Thyroid gland (tissue), 4 donors: Measurements from ENCODE around the gene PPP2R3A. TPM values are rescaled to one million over a fixed set of nuclear protein-coding genes. Genes with fewer than 3 reads are reported as not detected.

Experiments used
- DNase-seq, 2 donors: peaks; one replicate each; pipeline ENCODE4 v3.0.0-alpha.2; 2019
- H3K27ac ChIP-seq, 3 donors: fragments of 200-600 bp; sonication (generic); 1 replicate in 2 of 3; 2 replicates in 1 of 3; pipeline ENCODE4 v1.5.1; 2016 to 2019; ENCODE audit warnings: mild to moderate bottlenecking in 1 of 3, moderate library complexity in 1 of 3
- H3K27me3 ChIP-seq: fragments of 200-600 bp; sonication (generic); one replicate; pipeline ENCODE4 v1.5.1; 2019
- H3K36me3 ChIP-seq, 2 donors: fragments of 200-600 bp; sonication (generic); one replicate each; pipeline ENCODE4 v1.5.1; 2016 to 2019
- H3K4me1 ChIP-seq, 2 donors: fragments of 200-600 bp; sonication (generic); one replicate each; pipeline ENCODE4 v1.5.1; 2017 to 2019
- H3K4me3 ChIP-seq, 3 donors: fragments of 200-600 bp; sonication (generic); replicated peaks in 1 of 3; 1 replicate in 2 of 3; 2 replicates in 1 of 3; pipeline ENCODE4 v1.5.1; 2016; ENCODE audit warnings: mild to moderate bottlenecking in 1 of 3
- H3K9me3 ChIP-seq: fragments of 200-600 bp; sonication (generic); one replicate; pipeline ENCODE4 v1.5.1; 2017
- POLR2A ChIP-seq, 2 donors: fragments of 450-650 bp; IDR thresholded peaks; one replicate each; pipeline ENCODE4 v1.6.1; 2017; ENCODE audit warnings: antibody characterized with exemption in 2 of 2, mild to moderate bottlenecking in 2 of 2, moderate library complexity in 1 of 2
- WGBS, 2 donors: methylation state at CpG; one replicate each; pipeline ENCODE4 v1.1.5; 2017; 5-methylcytosine and 5-hydroxymethylcytosine counted together
- intact Hi-C: fragments of 100-400 bp; cut with DNase I; formaldehyde crosslinking; loops from one replicate; pipeline ENCODE4 v1.15.1; 2023
- total RNA-seq, 4 donors: library from RNA; depleted of rRNA; stranded (reverse); fragments of >200 nt; gene quantifications; one replicate each; pipeline ENCODE4 v1.2.3, GENCODE V29; 2016
- TF ChIP-seq, protein P1 (sequence below), 6 experiments: fragments of 200-600 bp in 3 of 6; fragments of 450-650 bp in 3 of 6; sonication (generic) in 3 of 6; IDR thresholded peaks; one replicate each; pipeline ENCODE4 v1.5.1; 2016 to 2019; ENCODE audit warnings: antibody characterized with exemption in 6 of 6, mild to moderate bottlenecking in 2 of 6, inconsistent platforms in 1 of 6, moderate library complexity in 1 of 6

Gene PPP2R3A
- total RNA-seq, 4 donors from 2014 or later = 8.5 to 15.3 (median 9.8) TPM

DNA sequence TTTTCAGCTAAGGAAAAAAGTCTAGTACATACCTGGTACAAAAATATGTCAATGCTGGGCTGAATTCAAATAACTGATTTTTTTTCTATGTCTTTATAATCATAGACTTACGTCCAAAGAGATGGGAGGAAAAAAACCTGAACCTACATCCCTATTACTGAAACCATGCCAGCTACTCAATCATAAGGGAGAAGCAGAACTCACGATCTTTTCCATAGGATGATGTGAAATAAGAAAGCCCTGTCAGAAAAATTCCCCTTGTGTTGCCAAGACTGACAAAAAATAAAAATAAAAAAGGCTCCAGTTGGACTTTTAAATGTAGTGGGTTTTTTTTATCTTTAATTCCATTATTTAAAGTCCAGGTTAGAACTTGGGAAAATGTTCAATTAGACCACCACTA is 227.3 kb downstream of the PPP2R3A start:
- no peaks in the 10 kb centered on the region for H3K9me3 ChIP-seq
- H3K4me3 ChIP-seq = peak overlapping the region in 2 of 3 donors; percentile 78 to 81
- H3K36me3 ChIP-seq = no peaks in the 10 kb centered on the region
- TF ChIP-seq, protein P1, sequence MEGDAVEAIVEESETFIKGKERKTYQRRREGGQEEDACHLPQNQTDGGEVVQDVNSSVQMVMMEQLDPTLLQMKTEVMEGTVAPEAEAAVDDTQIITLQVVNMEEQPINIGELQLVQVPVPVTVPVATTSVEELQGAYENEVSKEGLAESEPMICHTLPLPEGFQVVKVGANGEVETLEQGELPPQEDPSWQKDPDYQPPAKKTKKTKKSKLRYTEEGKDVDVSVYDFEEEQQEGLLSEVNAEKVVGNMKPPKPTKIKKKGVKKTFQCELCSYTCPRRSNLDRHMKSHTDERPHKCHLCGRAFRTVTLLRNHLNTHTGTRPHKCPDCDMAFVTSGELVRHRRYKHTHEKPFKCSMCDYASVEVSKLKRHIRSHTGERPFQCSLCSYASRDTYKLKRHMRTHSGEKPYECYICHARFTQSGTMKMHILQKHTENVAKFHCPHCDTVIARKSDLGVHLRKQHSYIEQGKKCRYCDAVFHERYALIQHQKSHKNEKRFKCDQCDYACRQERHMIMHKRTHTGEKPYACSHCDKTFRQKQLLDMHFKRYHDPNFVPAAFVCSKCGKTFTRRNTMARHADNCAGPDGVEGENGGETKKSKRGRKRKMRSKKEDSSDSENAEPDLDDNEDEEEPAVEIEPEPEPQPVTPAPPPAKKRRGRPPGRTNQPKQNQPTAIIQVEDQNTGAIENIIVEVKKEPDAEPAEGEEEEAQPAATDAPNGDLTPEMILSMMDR (IDR thresholded peaks at IDR 0.05) = no peak
- TF ChIP-seq POLR2A (IDR thresholded peaks at IDR 0.05) = no peak
- no peaks in the 10 kb centered on the region for H3K27me3 ChIP-seq
- intact Hi-C loops = loop anchor here (10.0 kb wide), 2 partner anchors 108 to 562 kb away; partner anchors contain the start of gene STAG1
- DNase-seq = no peak
- peak overlapping the region; percentile 14 to 99 (median 46) for H3K27ac ChIP-seq
- 7 to 9% methylated on average over 2 of the region's 2 CpGs for WGBS, 2 donors
- H3K4me1 ChIP-seq = peaks cover 36 to 47% of the 10 kb centered on the region in 2 donors

DNA sequence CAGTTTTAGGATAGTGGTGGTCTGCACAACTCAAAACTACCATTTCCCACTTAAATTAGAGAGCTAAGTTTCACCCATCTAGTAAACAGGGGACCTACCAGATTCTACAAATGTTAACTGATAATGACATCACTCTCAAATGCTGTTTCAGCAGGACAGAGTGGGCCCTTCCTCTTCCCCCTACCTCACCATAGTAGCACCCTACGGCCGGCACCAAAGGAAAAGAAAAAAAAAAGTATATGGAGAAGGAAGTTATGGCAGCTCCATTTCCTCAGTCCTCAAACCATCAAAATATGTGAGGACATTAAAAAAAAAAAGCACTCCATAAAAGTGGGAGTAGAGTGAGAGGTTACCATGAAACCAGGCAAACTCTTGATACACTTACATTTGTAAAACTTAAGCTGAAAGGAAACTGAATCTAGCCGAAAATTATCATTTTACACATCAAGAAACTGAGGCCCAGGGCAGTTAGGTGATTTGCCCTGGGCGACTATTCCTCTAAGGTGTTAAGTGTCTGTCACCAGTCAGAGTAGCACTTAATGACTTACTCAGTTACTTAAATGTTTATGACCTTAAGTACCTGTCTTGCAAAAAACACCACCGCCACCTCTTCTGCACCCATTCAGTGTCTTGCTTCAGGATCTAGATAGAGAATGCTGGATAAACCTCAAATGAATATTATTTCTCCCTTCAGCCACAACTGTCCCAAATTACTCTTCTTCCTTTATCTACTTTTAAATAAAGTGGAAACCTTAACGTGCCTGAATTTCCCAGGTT is 227.9 kb downstream of the PPP2R3A start:
- DNase-seq = no peak
- Histone ChIP-seq H3K4me1 (peaks cover 33 to 44% of the 10 kb centered on the region in 2 donors), H3K36me3 (no peaks in the 10 kb centered on the region), H3K27me3 (no peaks in the 10 kb centered on the region), H3K4me3 (peak overlapping the region in 2 of 3 donors; percentile 78 to 81), H3K9me3 (no peaks in the 10 kb centered on the region), H3K27ac (peak overlapping the region; percentile 14 to 99 (median 46))
- intact Hi-C loops = loop anchor here (10.0 kb wide), 2 partner anchors 109 to 561 kb away; partner anchors contain the start of gene STAG1
- WGBS, 2 donors = 3 to 4% methylated on average over 6 of the region's 6 CpGs
- TF ChIP-seq, protein P1 (IDR thresholded peaks at IDR 0.05) = no peak
- TF ChIP-seq POLR2A (IDR thresholded peaks at IDR 0.05) = peak in 1 of 2 donors; percentile 5

DNA sequence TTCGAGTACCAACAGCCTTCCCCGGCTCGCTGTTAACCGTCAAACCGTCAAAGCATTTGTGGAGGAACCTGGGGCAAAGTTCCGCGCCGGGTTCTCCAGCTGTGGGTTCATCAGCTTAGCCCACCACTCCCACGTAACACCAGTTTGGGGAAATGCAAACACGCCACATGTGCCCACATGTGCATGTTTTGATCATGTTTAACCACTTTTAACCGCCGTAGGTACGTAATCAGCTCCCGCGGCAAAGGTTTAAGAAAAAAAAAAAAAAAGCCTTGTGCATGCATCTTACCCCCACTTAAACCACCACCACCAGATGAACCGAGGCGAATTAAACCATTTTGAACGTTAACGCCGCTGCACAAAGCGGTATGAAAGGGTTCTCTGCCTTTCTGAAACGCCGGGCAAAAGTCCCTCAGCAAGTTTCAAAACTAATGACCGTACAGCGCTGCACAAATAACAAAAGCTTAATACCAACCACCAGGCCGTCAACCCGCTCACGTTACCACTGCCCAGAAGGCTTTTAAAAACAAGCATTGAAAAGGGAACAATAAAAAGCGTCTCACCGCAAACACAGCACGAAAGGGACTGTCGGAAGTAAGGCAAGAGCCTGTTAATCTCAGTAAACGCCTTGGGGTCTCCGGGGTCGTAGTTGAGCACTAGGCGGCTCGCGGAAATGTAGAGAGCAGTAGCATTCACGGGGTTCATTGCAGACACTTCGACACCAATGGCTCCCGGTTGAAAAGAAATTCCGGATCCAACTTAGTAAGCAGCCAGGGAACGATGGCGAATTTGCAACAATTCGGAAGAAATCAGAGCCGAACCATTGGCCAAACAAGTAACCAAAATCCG is 229.1 kb downstream of the PPP2R3A start:
- Histone ChIP-seq H3K27ac (peak overlapping the region; percentile 99 to 100 (median 100)), H3K27me3 (no peaks in the 10 kb centered on the region), H3K9me3 (no peaks in the 10 kb centered on the region), H3K36me3 (no peaks in the 10 kb centered on the region), H3K4me1 (peaks cover 31 to 37% of the 10 kb centered on the region in 2 donors), H3K4me3 (peak overlapping the region; percentile 72 to 81 (median 78))
- intact Hi-C loops = loop anchor here (5.0 to 10.0 kb wide), 3 partner anchors 53 to 560 kb away; partner anchors contain the start of gene STAG1
- DNase-seq = peak; percentile 25 to 37
- TF ChIP-seq POLR2A (IDR thresholded peaks at IDR 0.05) = peak in 1 of 2 donors; percentile 39
- TF ChIP-seq, protein P1 (IDR thresholded peaks at IDR 0.05) = no peak
- 0 to 1% methylated on average over 47 of the region's 47 CpGs for WGBS, 2 donors

DNA sequence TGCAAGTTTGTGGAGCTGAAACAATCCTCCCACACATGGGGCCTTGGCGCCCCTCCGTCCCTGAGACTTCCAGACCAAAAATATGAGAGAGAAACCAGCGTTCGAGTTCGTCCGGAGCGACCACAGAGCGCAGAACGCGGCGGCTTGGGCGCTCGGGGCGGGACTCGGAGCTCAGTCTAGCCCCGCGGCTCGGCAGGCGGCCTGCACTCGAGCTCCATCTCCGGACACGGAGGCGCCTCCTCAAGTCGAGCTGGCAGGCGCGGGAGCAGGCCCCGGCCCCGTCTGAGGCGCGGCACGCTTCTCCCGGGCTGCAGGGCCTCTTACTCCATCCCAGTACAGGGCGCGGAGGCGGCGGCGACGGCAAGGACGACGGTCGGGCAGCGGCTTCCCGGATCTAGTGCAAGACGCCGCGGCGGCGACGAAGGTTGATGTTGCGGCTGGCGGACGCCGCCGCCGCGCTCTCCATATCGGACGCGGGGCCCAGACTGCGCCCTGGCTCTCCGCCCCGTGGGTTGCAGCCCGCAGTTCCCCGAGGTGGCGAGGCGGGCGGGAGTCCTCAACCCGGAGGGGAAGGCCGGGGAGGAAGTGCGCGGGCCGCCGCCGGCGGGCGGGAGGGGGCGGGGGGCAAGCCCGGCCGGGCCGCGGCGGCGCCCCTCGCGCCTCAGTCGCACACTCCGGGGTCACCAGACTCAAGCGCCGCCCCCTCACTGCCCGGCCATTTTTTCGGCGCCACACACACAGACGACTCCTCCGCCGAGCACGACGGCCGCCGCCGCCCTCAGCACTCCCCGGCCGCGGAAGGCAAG is 229.9 kb downstream of the PPP2R3A start:
- no peaks in the 10 kb centered on the region for H3K36me3 ChIP-seq
- H3K27me3 ChIP-seq = no peaks in the 10 kb centered on the region
- peak overlapping the region; percentile 72 to 81 (median 78) for H3K4me3 ChIP-seq
- H3K27ac ChIP-seq = peak overlapping the region; percentile 99 to 100 (median 100)
- WGBS, 2 donors = 0% methylated on average over 13 to 39 of the region's 103 CpGs
- H3K4me1 ChIP-seq = peaks cover 31 to 34% of the 10 kb centered on the region in 2 donors
- no peaks in the 10 kb centered on the region for H3K9me3 ChIP-seq
- intact Hi-C loops = loop anchor here (5.0 to 10.0 kb wide), 3 partner anchors 52 to 559 kb away; partner anchors contain the start of gene STAG1
- TF ChIP-seq, protein P1 (IDR thresholded peaks at IDR 0.05) = no peak
- TF ChIP-seq POLR2A (IDR thresholded peaks at IDR 0.05) = no peak
- peak; percentile 72 to 79 for DNase-seq
